HCT116 (cell line): ENCODE data around the gene CAPN9. TPM values are rescaled to one million over a fixed set of nuclear protein-coding genes. Genes with fewer than 3 reads are reported as not detected.

Experiments
- ATAC-seq: fragments of 200-7000 bp; cut with Tn5 transposase; 2 replicates; pipeline ENCODE4 v1.9.1; 2020; ENCODE audit warnings: mild to moderate bottlenecking, moderate library complexity
- BruUV-seq: library from RNA; stranded (reverse); fragments of 400-500 nt; replicated peaks from 2 replicates; lab custom pipeline; 2021; lab: Mats Ljungman, UMichigan
- CTCF ChIA-PET: fragments of 300-600 bp; sonication (Branson Sonifier 250); formaldehyde crosslinking; loops from one replicate; lab custom pipeline; 2021; ENCODE audit warnings: antibody characterized with exemption; lab: Charles Lee
- POLR2A ChIA-PET: fragments of 300-600, 350-600 bp; sonication (Branson Sonifier 250); formaldehyde crosslinking; loops from one replicate; lab custom pipeline; 2021; ENCODE audit warnings: antibody characterized with exemption; lab: Charles Lee
- RAD21 ChIA-PET, 2 experiments: fragments of 300-600 bp; sonication (Branson Sonifier 250); formaldehyde crosslinking; loops; one replicate each; lab custom pipeline; 2023; ENCODE audit warnings: low total read pairs in 2 of 2; ENCODE audit not compliant: uncharacterized antibody in 2 of 2, unreplicated experiment in 2 of 2, low non-redundant PET in 1 of 2; lab: Charles Lee
- DNase-seq: peaks from one replicate; pipeline ENCODE4 v3.0.0-alpha.2; 2010; ENCODE audit warnings: low read depth, low spot score
- H2AFZ ChIP-seq: fragments of 200-600 bp; shearing (Covaris generic), sonication (generic); 2 replicates; pipeline ENCODE4 v1.6.1; 2017; ENCODE audit warnings: low read depth, mixed run types, mixed read lengths, antibody characterized with exemption, low read length; ENCODE audit not compliant: poor library complexity, severe bottlenecking
- H3K27ac ChIP-seq: 2 replicates; pipeline ENCODE4 v1.5.1; 2012; ENCODE audit warnings: low read depth, low read length
- H3K27me3 ChIP-seq: fragments of 200-600 bp; sonication (generic); 2 replicates; pipeline ENCODE4 v1.6.1; 2016; ENCODE audit warnings: mixed run types, low read length, mixed read lengths; ENCODE audit not compliant: insufficient read depth
- H3K36me3 ChIP-seq, 2 experiments: fragments of 200-500 bp in 1 of 2; fragments of 200-600 bp in 1 of 2; sonication (Bioruptor generic) in 1 of 2; sonication (generic) in 1 of 2; 2 replicates each; pipeline versions ENCODE4 v1.5.1 to v1.6.1; 2014 to 2016; ENCODE audit warnings: low read length in 2 of 2, inconsistent platforms in 1 of 2, mixed read lengths in 1 of 2, mixed run types in 1 of 2; ENCODE audit not compliant: insufficient read depth in 2 of 2, control insufficient read depth in 1 of 2
- H3K4me1 ChIP-seq, 2 experiments: fragments of 200-600 bp in 1 of 2; sonication (generic) in 1 of 2; 2 replicates each; pipeline versions ENCODE4 v1.5.1 to v1.6.1; 2012 to 2017; ENCODE audit warnings: low read length in 2 of 2, inconsistent platforms in 1 of 2, mild to moderate bottlenecking in 1 of 2, mixed read lengths in 1 of 2, mixed run types in 1 of 2, moderate library complexity in 1 of 2; ENCODE audit not compliant: insufficient read depth in 2 of 2, control insufficient read depth in 1 of 2
- H3K4me2 ChIP-seq: fragments of 200-600 bp; sonication (generic); 2 replicates; pipeline ENCODE4 v1.6.1; 2017; ENCODE audit warnings: mixed run types, low read length, mixed read lengths
- H3K4me3 ChIP-seq, 2 experiments: fragments of 200-600 bp in 1 of 2; sonication (generic) in 1 of 2; replicated peaks in 1 of 2; 2 replicates each; pipeline ENCODE4 v1.5.1; 2011 to 2016; ENCODE audit warnings: low read length in 2 of 2, control low read depth in 1 of 2, low read depth in 1 of 2, mild to moderate bottlenecking in 1 of 2, mixed read lengths in 1 of 2, mixed run types in 1 of 2
- H3K79me2 ChIP-seq: fragments of 200-600 bp; sonication (generic); 2 replicates; pipeline ENCODE4 v1.6.1; 2017; ENCODE audit warnings: mild to moderate bottlenecking, mixed run types, low read length, moderate library complexity, mixed read lengths; ENCODE audit not compliant: insufficient read depth
- H3K9ac ChIP-seq: fragments of 200-600 bp; sonication (generic); 2 replicates; pipeline ENCODE4 v1.6.1; 2016; ENCODE audit warnings: low read length, mixed read lengths
- H3K9me2 ChIP-seq: fragments of 200-600 bp; sonication (generic), shearing (Covaris generic); 2 replicates; pipeline ENCODE4 v1.6.1; 2017; ENCODE audit warnings: mixed run types, mild to moderate bottlenecking, moderate library complexity; ENCODE audit not compliant: insufficient read depth
- H3K9me3 ChIP-seq, 2 experiments: fragments of 200-500 bp in 1 of 2; fragments of 200-600 bp in 1 of 2; sonication (Bioruptor generic) in 1 of 2; sonication (generic) in 1 of 2; 2 replicates each; pipeline ENCODE4 v1.6.1; 2014 to 2017; ENCODE audit warnings: low read length in 2 of 2, mixed read lengths in 2 of 2, inconsistent platforms in 1 of 2, low read depth in 1 of 2, mild to moderate bottlenecking in 1 of 2, mixed run types in 1 of 2, moderate library complexity in 1 of 2; ENCODE audit not compliant: control insufficient read depth in 1 of 2, insufficient read depth in 1 of 2
- H4K20me1 ChIP-seq: fragments of 200-600 bp; sonication (generic), shearing (Covaris generic); 2 replicates; pipeline ENCODE4 v1.6.1; 2017; ENCODE audit warnings: mixed run types, mild to moderate bottlenecking, moderate library complexity; ENCODE audit not compliant: insufficient read depth
- CEBPB ChIP-seq: IDR thresholded peaks from 2 replicates; pipeline ENCODE4 v1.6.1; 2012; ENCODE audit warnings: low read depth
- EGR1 ChIP-seq: IDR thresholded peaks from 2 replicates; pipeline ENCODE4 v1.6.1; 2012; ENCODE audit warnings: low read depth
- ELF1 ChIP-seq: IDR thresholded peaks from 2 replicates; pipeline ENCODE4 v1.6.1; 2012; ENCODE audit warnings: low read depth, borderline replicate concordance
- EZH2 ChIP-seq: fragments of 200-600 bp; sonication (generic); IDR thresholded peaks from 2 replicates; pipeline ENCODE4 v1.6.1; 2017; ENCODE audit warnings: antibody characterized with exemption, mixed run types
- FOSL1 ChIP-seq: IDR thresholded peaks from 2 replicates; pipeline ENCODE4 v1.6.1; 2012; ENCODE audit warnings: low read depth
- POLR2A ChIP-seq: IDR thresholded peaks from 2 replicates; pipeline ENCODE4 v1.7.0; 2011; ENCODE audit warnings: borderline replicate concordance; ENCODE audit not compliant: insufficient read depth, insufficient read length; ENCODE audit errors: extremely low read depth
- POLR2AphosphoS5 ChIP-seq: IDR thresholded peaks from 2 replicates; pipeline ENCODE4 v1.6.1; 2011; ENCODE audit warnings: mild to moderate bottlenecking, low read depth, low read length, moderate library complexity
- RAD21 ChIP-seq: IDR thresholded peaks from 2 replicates; pipeline ENCODE4 v1.6.1; 2012; ENCODE audit warnings: low read depth, mild to moderate bottlenecking
- SP1 ChIP-seq: IDR thresholded peaks from 2 replicates; pipeline ENCODE4 v1.6.1; 2012; ENCODE audit warnings: low read depth
- SRF ChIP-seq: IDR thresholded peaks from 2 replicates; pipeline ENCODE4 v1.6.1; 2012; ENCODE audit warnings: low read depth
- TCF7L2 ChIP-seq: IDR thresholded peaks from 2 replicates; pipeline ENCODE4 v1.7.0; 2011; ENCODE audit warnings: borderline replicate concordance, inconsistent platforms; ENCODE audit not compliant: insufficient read depth, insufficient read length; ENCODE audit errors: extremely low read depth
- YY1 ChIP-seq: IDR thresholded peaks from 2 replicates; pipeline ENCODE4 v1.6.1; 2011; ENCODE audit warnings: low read length, low read depth, moderate library complexity, mild to moderate bottlenecking; ENCODE audit not compliant: insufficient replicate concordance; ENCODE audit errors: extremely low read depth
- ZFX ChIP-seq: fragments of 450-650 bp; IDR thresholded peaks from 2 replicates; pipeline ENCODE4 v1.6.1; 2017
- ZNF274 ChIP-seq: fragments of 200-500 bp; sonication (Bioruptor generic); IDR thresholded peaks from 2 replicates; pipeline ENCODE4 v1.6.1; 2014; ENCODE audit warnings: mild to moderate bottlenecking, low read depth, low read length, inconsistent platforms
- intact Hi-C: fragments of 100-400 bp; cut with micrococcal nuclease; formaldehyde crosslinking; loops from 2 replicates; pipeline ENCODE4 v1.10.0; 2022
- total RNA-seq: library from RNA; stranded (reverse); gene quantifications from one replicate; pipeline ENCODE4 v1.2.1, GENCODE V29; 2021; ENCODE audit not compliant: unreplicated experiment
- TF ChIP-seq, protein P1 (sequence below): IDR thresholded peaks from 2 replicates; pipeline ENCODE4 v1.6.1; 2012
- TF ChIP-seq, protein P2 (sequence below), 3 experiments: fragments of 200-600 bp in 1 of 3; sonication (generic) in 1 of 3; IDR thresholded peaks in 2 of 3; conservative IDR thresholded peaks in 1 of 3; 2 replicates each; pipeline ENCODE4 v1.5.1; 2012 to 2017; ENCODE audit warnings: low read depth in 2 of 3, low read length in 2 of 3, antibody characterized with exemption in 1 of 3, borderline replicate concordance in 1 of 3, control low read depth in 1 of 3, mild to moderate bottlenecking in 1 of 3, mixed read lengths in 1 of 3, mixed run types in 1 of 3, moderate library complexity in 1 of 3; ENCODE audit not compliant: insufficient read depth in 1 of 3
- TF ChIP-seq, protein P3 (sequence below): IDR thresholded peaks from 2 replicates; pipeline ENCODE4 v1.6.1; 2012; ENCODE audit warnings: low read depth
- TF ChIP-seq, protein P4 (sequence below): IDR thresholded peaks from 2 replicates; pipeline ENCODE4 v1.6.1; 2012

CAPN9 gene
- total RNA-seq, 1 experiment from 2014 or later: not detected

DNA sequence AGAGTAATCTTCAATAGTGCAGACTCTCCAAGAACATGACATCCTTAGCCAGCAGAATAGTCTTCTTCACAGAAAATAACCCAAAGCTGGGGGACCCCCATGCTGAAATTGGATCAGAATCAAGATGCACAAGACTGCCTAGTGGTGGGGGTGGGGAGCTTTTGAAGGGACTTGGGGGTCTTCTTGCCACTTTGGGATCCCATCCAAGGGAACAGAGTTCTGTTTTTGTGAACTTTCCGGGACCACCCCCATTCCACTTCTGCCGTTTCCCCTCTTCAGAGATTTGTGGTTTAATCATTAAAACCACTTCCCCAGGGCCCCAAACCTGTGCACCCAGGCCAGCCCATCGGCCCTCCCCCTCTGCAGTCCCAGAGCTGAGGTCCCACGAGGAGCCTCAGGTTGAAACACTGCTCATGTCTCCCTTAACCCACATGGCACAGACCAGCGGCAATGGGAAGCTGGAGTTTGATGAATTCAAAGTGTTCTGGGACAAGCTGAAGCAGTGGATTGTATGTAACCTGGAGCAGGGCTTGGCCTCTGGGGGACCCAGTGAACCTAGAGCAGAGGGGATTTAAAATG is 44.9 kb downstream of the CAPN9 start:
- Histone ChIP-seq H3K27ac (no peak overlapping the region), H3K27me3 (no peaks in the 10 kb centered on the region), H2AFZ (no peak overlapping the region), H3K9ac (no peak overlapping the region), H3K36me3 (no peaks in the 10 kb centered on the region), H3K4me1 (no peaks in the 10 kb centered on the region), H3K9me2 (no peaks in the 10 kb centered on the region), H4K20me1 (no peaks in the 10 kb centered on the region), H3K9me3 (no peaks in the 10 kb centered on the region), H3K79me2 (no peaks in the 10 kb centered on the region), H3K4me2 (no peak overlapping the region), H3K4me3 (no peak overlapping the region)
- intact Hi-C loops: no loop called here
- DNase-seq (no peak), ATAC-seq (no peak)
- ChIA-PET RAD21 (no interaction called here), POLR2A (no interaction called here), CTCF (no interaction called here)
- BruUV-seq: no TSS peak
- no peak for TF ChIP-seq POLR2AphosphoS5
- no peak for TF ChIP-seq POLR2A
- TF ChIP-seq, protein P1, sequence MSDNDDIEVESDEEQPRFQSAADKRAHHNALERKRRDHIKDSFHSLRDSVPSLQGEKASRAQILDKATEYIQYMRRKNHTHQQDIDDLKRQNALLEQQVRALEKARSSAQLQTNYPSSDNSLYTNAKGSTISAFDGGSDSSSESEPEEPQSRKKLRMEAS: no peak
- TF ChIP-seq EGR1: no peak
- no peak for TF ChIP-seq ZNF274
- TF ChIP-seq CEBPB: no peak
- TF ChIP-seq, protein P2, sequence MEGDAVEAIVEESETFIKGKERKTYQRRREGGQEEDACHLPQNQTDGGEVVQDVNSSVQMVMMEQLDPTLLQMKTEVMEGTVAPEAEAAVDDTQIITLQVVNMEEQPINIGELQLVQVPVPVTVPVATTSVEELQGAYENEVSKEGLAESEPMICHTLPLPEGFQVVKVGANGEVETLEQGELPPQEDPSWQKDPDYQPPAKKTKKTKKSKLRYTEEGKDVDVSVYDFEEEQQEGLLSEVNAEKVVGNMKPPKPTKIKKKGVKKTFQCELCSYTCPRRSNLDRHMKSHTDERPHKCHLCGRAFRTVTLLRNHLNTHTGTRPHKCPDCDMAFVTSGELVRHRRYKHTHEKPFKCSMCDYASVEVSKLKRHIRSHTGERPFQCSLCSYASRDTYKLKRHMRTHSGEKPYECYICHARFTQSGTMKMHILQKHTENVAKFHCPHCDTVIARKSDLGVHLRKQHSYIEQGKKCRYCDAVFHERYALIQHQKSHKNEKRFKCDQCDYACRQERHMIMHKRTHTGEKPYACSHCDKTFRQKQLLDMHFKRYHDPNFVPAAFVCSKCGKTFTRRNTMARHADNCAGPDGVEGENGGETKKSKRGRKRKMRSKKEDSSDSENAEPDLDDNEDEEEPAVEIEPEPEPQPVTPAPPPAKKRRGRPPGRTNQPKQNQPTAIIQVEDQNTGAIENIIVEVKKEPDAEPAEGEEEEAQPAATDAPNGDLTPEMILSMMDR (IDR thresholded peaks at IDR 0.05 in 2 of 3, conservative IDR thresholded peaks at IDR 0.05 in 1 of 3; ENCODE audit: borderline replicate concordance in 1 of 3, insufficient read depth in 1 of 3, low read depth in 2 of 3, low read length in 2 of 3): no peak
- TF ChIP-seq, protein P3, sequence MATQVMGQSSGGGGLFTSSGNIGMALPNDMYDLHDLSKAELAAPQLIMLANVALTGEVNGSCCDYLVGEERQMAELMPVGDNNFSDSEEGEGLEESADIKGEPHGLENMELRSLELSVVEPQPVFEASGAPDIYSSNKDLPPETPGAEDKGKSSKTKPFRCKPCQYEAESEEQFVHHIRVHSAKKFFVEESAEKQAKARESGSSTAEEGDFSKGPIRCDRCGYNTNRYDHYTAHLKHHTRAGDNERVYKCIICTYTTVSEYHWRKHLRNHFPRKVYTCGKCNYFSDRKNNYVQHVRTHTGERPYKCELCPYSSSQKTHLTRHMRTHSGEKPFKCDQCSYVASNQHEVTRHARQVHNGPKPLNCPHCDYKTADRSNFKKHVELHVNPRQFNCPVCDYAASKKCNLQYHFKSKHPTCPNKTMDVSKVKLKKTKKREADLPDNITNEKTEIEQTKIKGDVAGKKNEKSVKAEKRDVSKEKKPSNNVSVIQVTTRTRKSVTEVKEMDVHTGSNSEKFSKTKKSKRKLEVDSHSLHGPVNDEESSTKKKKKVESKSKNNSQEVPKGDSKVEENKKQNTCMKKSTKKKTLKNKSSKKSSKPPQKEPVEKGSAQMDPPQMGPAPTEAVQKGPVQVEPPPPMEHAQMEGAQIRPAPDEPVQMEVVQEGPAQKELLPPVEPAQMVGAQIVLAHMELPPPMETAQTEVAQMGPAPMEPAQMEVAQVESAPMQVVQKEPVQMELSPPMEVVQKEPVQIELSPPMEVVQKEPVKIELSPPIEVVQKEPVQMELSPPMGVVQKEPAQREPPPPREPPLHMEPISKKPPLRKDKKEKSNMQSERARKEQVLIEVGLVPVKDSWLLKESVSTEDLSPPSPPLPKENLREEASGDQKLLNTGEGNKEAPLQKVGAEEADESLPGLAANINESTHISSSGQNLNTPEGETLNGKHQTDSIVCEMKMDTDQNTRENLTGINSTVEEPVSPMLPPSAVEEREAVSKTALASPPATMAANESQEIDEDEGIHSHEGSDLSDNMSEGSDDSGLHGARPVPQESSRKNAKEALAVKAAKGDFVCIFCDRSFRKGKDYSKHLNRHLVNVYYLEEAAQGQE: no peak
- no peak for TF ChIP-seq ELF1
- no peak for TF ChIP-seq FOSL1
- no peak for TF ChIP-seq EZH2
- TF ChIP-seq ZFX: no peak
- TF ChIP-seq SP1: no peak
- no peak for TF ChIP-seq YY1
- TF ChIP-seq, protein P4, sequence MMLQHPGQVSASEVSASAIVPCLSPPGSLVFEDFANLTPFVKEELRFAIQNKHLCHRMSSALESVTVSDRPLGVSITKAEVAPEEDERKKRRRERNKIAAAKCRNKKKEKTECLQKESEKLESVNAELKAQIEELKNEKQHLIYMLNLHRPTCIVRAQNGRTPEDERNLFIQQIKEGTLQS: no peak
- no peak for TF ChIP-seq TCF7L2
- no peak for TF ChIP-seq SRF
- TF ChIP-seq RAD21: no peak
